T1000 (cell line): ENCODE data around the gene MTURN.

Experiments
- DNase-seq: peaks from one replicate; lab custom pipeline; 2025; ENCODE audit warnings: mixed read lengths; lab: John Stamatoyannopoulos, UW

MTURN gene

GRCh38 chr7:30162622-30163124, 27.9 kb downstream of the MTURN start:
- peak; percentile 22 for DNase-seq

GRCh38 chr7:30163231-30163894, 28.6 kb downstream of the MTURN start:
- DNase-seq: no peak

DNA sequence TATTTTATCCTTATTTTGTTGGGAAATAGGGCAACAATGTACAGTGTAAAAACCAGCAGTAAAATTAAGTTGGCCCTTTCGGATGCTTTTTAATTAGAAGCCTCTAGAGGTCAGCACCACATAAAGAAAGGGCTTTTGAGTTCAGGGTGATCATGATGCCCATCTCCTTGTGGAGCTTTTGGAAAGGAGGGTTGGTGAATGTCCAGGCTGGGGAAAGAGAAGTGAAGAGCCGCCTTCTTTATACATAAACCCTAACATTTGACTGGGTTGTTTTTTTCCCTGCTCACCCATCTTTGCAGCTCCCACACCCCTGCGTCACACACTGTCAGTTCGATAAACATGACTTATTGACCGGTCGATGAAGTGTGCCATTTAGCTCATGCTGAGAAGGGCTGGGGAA, 29.8 kb downstream of the MTURN start:
- no peak for DNase-seq

- DNase-seq: no peak
Observed at GRCh38 chr7:30165590-30165989, 30.8 kb downstream of the MTURN start.

- DNase-seq: no peak
Observed at GRCh38 chr7:30166155-30166840, 31.5 kb downstream of the MTURN start.

DNA sequence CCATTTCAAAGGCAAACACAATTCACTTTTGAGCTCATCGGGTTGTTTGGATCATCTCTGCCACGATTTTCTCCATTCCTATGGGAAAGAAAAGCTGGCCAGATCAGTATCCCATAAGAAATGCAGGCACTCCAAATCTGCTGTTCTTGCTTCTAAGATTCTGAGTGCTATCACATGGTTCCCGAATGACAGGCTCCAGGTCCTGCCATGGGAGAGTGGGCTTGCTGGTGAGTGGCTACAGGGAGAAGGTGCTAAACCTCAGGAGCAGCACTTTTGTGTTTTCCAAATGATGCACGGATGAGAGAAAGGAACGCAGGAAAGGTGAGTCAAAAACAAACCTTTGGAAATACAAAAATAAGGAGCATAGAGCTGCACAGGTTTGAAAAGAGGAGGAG, 32.1 kb downstream of the MTURN start:
- DNase-seq: no peak

GRCh38 chr7:30167901-30168300, 33.1 kb downstream of the MTURN start:
- DNase-seq: no peak

DNA sequence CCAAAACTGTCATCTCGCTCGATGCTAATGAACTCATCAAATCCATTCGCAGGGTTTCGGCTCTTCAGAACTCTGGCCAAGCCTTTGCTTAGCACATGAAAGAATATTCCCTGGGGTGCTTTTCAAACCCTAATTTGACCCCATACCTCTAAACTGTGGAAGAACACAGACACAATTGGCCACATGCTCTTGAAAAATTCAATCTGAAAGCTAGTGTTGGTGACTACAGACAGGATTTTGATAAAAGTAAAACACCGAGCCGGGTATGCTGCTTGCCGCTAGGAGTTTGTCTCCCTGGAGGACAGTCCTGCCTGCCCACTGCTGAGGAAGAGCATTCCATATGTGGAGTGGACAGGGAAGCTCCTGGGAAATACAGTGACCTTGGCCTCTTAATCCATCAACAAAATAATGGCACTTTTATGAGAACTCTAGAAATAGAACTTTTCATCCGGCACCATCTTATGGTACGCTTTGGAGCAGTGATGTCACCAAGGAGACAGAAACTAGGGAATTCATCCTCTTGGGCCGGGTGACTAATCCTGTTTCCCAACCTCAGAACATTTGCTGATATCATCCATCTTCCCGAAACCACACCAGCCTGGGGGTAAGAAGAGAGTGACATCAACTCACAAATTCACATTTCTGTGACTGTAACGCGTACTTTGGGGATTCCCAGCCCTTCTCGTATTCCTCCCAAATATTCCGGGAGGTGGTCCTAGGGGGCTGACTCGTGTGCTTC, 34.2 kb downstream of the MTURN start:
- DNase-seq: peak; percentile 74

- peak; percentile 74 for DNase-seq
Observed at GRCh38 chr7:30169579-30169978, 34.8 kb downstream of the MTURN start.

DNA sequence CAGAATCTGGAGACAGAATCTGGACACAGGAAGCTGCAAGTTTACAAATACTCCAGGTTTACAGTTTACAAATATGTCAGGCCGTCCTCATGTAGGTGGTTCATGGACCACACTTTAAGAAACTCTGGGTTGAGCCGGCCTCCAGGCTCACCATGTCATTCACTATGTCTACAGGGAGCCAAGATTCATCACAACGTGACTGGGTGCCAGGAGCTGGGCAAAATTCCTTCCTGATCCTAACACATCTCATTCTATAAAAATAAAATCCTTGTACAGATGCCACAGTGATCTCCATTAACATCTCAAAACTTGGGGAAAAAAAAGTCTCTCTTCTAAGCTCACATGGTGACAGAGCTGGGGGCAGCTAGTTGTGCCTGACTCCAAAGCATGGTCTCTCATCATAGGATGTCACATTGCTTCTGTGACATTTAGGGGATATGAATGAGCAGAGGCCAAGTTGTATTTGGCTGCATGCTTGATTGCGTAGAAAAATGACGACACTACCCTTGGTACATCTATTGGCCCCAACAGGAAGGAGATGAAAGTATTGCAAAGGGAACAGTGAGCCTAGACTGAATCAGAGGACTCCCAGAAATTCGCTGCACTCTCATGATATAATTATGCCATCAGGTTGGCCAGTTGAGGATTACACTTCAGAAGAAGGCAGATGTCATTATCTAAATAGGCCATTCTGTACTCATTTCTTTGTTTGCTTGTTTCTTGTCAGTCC, 35.9 kb downstream of the MTURN start:
- no peak for DNase-seq

- peak; percentile 45 for DNase-seq
Observed at GRCh38 chr7:30171766-30172447, 37.1 kb downstream of the MTURN start.

GRCh38 chr7:30172451-30172850, 37.7 kb downstream of the MTURN start:
- no peak for DNase-seq

GRCh38 chr7:30173058-30173897, 38.5 kb downstream of the MTURN start:
- peak; percentile 92 for DNase-seq

DNA sequence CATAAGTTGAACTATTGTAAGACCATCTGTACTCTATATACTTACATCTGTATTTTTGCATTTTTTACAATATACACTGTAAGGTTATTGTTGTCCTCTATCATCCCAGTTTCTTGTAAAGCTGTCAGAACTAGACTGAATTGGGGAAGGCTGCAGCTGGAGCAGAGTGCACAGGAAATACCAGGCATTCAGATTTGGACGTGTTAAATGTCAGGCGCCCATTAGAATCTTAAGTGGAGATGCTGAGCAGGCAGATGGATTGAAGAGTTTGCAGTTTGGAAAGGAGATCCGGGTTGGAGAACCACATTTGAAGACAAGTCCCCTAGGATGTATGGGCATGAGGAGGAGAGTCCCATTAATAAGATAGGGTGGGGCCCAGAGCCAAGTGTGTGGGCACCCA, 40.4 kb downstream of the MTURN start:
- DNase-seq: no peak

DNA sequence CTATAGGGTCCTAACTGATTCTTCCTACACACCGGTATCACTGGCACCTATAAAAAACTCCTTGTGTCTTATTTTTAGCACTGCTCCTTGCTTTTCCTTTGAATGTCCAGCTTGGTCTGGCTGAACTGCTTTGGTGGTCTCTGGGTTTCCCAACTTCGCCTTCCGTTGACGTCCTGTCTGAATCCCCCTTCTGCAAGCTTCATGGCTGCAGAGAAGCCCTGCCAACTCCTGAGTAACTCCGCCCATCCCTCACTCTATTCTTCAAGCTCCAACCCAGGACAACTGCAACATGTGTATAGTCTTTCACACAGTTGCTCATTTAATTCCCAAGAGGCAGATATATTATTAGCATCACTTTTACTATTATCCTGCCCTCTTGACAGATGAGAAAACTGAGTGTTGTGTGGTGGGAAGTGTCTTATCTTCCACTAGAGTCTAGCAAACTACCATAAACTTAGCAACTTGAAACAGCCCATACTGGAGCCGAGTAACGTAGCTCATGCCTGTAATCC, 40.9 kb downstream of the MTURN start:
- DNase-seq: no peak

DNA sequence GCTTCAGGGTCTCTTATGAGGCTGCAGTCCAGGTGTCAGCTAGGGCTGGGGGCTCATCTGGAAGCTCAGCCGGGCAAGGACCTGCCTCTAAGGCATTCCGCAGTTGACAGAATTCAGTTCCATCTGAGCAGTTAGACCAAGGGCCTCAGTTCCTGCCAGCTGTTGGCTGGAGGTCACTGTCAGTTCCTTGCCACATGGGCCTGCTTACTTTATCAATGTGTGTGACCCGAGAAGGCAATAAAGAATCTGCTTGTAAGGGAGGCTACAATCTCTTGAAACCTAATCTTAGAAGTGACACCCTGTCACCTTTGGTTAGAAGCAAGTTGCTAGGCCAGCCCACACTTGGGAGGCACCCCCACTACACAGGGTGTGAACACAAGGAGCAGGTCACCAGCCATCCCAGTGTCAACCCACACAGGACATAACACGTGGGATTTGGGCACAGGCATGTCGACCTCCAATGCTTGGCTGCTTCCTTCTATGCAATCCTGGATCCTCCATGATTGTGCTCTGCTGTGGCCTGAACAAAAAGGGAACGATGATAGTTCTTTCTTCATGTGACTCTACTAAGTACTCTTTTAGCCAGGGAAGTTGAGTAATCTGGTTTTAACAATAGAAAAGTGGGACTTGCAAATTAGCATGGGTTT, 41.8 kb downstream of the MTURN start:
- DNase-seq: no peak

DNA sequence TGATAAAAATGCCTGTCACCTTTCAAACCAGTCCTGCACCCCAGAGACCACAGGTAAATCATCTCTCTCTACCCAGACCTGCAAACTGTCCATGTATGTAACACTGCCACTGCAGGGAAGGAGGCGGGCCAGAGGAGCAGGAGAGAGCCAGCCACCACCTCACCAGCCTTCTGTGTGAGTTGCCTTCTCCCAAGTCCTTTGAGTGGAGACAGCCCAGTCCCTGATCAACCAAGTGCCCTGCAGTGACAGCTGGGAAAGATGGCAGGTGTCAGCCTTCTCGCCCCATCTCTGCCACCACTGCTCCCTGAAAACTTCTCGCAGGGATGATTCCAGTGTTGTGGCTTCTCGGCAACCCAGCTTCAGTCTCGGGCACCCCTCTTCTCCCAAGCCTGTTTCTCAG, 42.4 kb downstream of the MTURN start:
- no peak for DNase-seq

DNA sequence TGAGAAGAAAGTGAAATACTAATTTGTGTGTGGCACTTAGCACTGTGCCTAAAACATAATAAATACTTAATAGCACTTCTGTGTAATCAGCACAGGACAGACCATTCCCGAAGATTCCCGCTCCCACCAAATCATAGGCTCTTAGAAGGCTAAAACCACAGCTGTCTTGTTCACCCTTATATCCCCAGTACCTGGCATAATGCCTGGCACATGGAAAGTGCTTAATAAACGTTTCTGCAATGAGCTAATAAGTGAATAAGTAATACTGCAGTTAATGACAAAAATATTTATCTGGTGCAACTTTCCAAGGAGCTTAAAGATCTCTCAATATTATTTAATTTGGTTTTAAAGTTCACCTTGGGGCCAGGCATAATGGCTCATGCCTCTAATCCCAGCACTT, 43.2 kb downstream of the MTURN start:
- DNase-seq: no peak

DNA sequence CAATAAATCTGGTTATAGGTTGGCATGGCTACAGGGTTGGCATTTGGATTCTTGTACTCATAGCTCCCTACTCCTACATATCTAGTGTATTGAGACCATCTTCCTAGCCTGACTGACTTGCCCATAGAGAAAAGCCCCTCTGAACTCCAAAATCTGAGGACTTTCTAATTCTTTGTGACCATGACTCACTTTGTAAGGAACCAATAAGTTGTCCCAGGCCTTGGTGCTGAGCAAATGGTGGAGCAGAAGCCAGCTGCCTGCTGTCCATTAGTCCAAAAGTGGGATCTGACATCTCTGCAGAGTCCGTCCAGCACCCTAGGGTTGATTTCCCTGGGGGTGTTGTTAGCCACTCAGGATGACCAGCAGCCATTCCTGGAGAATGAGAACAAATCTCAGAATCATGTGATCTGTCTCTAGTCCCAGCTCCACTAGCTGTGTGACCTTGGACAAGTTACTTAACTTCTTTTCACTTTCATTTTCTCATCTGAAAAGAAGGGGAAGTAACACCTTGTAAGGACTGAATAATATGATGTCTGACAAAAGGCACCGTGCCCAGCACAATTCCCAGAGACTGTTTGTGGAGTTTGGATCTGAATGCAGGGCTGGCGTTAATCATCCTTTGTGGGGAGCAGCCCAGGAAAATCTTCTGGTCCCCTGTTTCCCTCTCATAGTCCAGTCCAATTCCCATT, 44.1 kb downstream of the MTURN start:
- DNase-seq: no peak
